ENCODE measurements around the gene CARF.
"Not testable (repeated sequence)": the region's sequence is repeated elsewhere in the genome, so short reads cannot be mapped to it uniquely, and the experiment has no call there.

Gene CARF

DNA sequence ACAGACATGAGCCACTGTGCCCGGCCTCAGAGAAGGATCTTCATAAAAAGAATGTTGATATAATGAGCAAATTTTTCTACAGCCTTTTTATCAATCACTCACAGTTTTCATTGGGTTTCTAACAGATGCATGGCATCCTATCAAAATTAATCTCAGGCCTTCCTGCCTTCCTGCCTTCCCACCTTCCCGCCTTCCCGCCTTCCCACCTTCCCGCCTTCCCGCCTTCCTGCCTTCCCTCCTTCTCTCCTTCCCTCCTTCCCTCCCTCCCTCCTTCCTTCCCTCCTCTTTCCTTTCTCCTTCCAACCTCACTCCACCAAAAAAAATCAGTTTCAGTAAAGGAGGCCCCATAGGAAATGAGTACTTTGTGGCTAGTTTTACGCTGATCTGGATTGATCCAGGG is 48.4 kb downstream of the CARF start:
- TF ChIP-seq, protein P1, sequence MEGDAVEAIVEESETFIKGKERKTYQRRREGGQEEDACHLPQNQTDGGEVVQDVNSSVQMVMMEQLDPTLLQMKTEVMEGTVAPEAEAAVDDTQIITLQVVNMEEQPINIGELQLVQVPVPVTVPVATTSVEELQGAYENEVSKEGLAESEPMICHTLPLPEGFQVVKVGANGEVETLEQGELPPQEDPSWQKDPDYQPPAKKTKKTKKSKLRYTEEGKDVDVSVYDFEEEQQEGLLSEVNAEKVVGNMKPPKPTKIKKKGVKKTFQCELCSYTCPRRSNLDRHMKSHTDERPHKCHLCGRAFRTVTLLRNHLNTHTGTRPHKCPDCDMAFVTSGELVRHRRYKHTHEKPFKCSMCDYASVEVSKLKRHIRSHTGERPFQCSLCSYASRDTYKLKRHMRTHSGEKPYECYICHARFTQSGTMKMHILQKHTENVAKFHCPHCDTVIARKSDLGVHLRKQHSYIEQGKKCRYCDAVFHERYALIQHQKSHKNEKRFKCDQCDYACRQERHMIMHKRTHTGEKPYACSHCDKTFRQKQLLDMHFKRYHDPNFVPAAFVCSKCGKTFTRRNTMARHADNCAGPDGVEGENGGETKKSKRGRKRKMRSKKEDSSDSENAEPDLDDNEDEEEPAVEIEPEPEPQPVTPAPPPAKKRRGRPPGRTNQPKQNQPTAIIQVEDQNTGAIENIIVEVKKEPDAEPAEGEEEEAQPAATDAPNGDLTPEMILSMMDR (conservative IDR thresholded peaks at IDR 0.05; ENCODE audit: control insufficient read depth, insufficient read depth, low read depth, low read length) = no peak
- DNase-seq (ENCODE audit: low read depth) = no peak
- H3K4me3 ChIP-seq (ENCODE audit: control insufficient read depth, low read depth, low read length) = no peak overlapping the region

DNA sequence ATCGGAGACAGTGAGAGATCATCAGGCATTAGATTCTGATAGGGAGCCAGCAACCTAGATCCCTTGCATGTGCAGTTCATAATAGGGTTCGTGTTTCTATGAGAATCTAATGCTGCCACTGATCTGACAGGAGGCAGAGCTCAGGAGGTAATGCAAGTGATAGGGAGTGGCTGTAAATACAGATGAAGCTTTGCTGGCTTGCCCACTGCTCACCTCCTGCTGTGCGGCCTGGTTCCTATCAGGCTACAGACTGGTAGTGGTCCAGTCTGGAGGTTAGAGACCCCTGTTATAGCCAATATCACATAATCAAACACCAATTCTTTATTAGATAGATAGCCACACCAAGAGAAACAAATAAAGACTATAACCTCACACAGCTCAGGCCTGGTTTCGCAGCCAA is 51.6 kb downstream of the CARF start:
- TF ChIP-seq, protein P1 (conservative IDR thresholded peaks at IDR 0.05; ENCODE audit: control insufficient read depth, insufficient read depth, low read depth, low read length) = no peak
- H3K4me3 ChIP-seq (ENCODE audit: control insufficient read depth, low read depth, low read length) = no peak overlapping the region

DNA sequence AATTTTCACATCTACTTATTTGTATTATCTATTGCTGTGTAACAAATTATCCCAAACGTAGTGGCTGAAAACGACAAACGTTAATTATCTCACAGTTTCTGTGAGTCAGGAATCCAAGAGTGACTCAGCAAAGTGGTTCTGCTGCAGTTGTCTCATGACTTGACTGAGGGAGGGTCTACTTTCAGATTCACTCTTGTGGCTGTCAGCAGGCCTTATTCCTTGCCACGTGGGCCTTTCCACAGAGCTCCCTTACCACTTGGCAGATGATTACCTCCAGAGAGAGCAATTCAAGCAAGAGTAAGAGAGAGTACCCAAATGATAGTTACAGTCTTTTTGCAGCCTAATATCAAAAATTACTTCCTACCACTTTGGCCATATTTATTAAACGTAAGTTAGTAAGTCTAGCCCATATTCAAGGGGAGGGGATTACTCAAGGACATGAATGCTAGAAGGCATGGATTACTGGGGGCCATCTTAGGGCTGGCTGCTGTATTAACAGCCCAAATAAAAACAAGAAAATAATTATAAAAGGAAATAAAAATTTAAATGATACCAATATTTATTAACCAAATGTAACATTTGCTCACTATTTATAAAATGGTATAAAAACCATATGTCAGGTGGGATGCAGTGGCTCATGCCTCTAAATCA is 53.9 kb downstream of the CARF start:
- TF ChIP-seq, protein P1 (conservative IDR thresholded peaks at IDR 0.05; ENCODE audit: control insufficient read depth, insufficient read depth, low read depth, low read length) = no peak
- DNase-seq (ENCODE audit: low read depth) = peak; percentile 78
- H3K4me3 ChIP-seq (ENCODE audit: control insufficient read depth, low read depth, low read length) = no peak overlapping the region

More for the DNA sequence above, 51.6 kb downstream of the CARF start:
- no peak for DNase-seq (ENCODE audit: low read depth)

DNA sequence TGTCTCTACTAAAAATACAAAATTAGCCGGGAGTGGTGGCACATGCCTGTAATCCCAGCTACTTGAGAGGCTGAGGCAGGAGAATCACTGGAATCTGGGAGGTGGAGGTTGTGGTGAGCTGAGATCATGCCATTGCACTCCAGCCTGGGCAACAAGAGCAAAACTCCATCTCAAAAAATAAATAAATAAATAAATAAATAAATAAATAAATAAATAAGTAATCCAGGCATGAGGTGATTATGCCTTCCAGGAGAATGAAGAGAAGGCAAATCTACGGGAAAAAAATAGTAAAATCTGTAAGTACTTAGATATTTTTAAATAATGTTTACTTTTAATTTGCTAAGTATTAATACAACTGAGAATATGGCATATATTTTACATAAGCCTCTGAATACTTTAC is 57.3 kb downstream of the CARF start:
- H3K4me3 ChIP-seq (ENCODE audit: control insufficient read depth, low read depth, low read length); DNase-seq (ENCODE audit: low read depth): not testable (repeated sequence)

DNA sequence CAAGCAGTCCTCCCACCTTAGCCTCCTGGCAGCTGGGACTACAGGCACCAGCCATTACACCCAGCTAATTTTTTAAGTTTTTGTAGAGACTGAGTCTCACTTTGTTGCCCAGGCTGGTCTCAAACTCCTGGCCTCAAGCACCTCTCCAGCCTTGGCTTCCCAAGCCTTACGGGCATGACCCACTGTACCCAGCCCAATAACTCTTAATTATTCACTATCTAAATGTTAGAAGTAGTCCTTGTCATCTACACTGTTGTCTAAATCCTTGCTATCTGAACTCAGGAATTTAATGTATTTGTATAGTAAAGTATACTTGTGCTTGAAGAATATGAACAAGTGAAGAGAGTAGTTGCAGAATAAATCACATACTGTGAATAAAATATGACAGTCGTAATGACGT is 64.7 kb downstream of the CARF start:
- DNase-seq (ENCODE audit: low read depth) = no peak
- no peak overlapping the region for H3K4me3 ChIP-seq (ENCODE audit: control insufficient read depth, low read depth, low read length)
- TF ChIP-seq, protein P1 (conservative IDR thresholded peaks at IDR 0.05; ENCODE audit: control insufficient read depth, insufficient read depth, low read depth, low read length) = no peak

DNA sequence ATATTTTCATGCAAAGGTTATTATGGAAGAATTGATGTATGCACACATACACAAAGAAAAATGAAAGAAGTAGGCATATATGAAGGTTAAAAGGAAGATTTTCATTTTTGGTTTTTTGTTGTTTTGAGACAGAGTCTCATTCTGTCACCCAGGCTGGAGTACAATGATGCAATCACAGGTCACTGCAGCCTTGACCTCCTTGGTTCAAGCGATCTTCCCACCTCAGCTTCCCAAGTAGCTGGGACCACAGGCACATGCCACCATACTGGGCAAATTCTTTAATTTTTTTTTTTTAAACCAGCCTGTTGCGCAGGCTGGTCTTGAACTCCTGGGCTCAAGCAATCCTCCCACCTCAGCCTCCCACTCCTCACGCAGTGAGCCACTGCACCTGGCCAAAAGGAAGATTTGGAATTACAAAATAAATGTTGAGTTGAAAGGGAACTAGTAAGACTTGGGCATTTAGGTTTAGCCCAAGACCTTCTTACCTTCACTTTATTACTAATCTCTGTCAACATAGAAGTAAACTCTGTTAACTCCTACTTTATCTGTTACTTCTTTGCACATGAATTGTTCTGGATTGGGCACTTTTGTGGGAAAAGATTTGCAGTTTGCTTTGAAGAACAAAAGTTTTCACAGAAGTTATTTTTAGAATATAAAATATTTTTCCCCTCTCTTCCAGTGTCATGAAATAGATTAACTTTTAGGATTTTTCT is 70.9 kb downstream of the CARF start:
- H3K4me3 ChIP-seq (ENCODE audit: control insufficient read depth, low read depth, low read length) = no peak overlapping the region
- TF ChIP-seq, protein P1 (conservative IDR thresholded peaks at IDR 0.05; ENCODE audit: control insufficient read depth, insufficient read depth, low read depth, low read length) = no peak
- no peak for DNase-seq (ENCODE audit: low read depth)

DNA sequence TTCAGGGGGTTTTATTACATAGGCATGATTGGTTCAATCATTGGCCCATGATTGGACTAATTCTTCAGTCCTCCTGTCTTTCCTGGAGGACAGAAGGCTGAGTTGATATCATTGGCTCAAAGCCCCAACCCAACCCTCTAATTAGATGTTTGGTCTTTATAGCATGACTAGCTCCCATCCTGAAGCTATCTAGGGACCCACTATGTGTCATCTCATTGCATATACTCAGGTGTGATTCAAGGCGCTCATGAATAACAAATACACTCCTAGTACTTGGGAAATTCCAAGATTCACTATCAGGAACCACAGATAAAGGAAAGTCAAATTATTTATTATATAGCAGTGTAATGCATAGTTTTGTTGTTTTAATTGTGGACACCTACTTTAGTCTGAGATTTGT is 77.7 kb downstream of the CARF start:
- H3K4me3 ChIP-seq (ENCODE audit: control insufficient read depth, low read depth, low read length) = no peak overlapping the region
- TF ChIP-seq, protein P1 (conservative IDR thresholded peaks at IDR 0.05; ENCODE audit: control insufficient read depth, insufficient read depth, low read depth, low read length) = no peak
- DNase-seq (ENCODE audit: low read depth) = no peak

Data from fibroblast of mammary gland (primary cell).